Middle frontal gyrus (tissue), 1 donor: Measurements from ENCODE around the gene STAT2.
A peak's percentile ranks its signal among the peaks of the same experiment; 100 is the strongest.
"Not testable (repeated sequence)": the region's sequence is repeated elsewhere in the genome, so short reads cannot be mapped to it uniquely, and the experiment has no call there.

ENCODE experiments used
- DNase-seq: peaks from one replicate; pipeline ENCODE4 v3.0.0-alpha.2; 2015; ENCODE audit warnings: low spot score; ENCODE audit errors: extremely low spot score

STAT2 gene

GRCh38 chr12:56362130-56363059 is 2.5 kb upstream of the STAT2 start, which contains the start of gene APOF:
TSS of gene APOF (minus strand) at chr12:56362857. CDS start at chr12:56362745, 112 bp downstream.
- no peak for DNase-seq

DNA sequence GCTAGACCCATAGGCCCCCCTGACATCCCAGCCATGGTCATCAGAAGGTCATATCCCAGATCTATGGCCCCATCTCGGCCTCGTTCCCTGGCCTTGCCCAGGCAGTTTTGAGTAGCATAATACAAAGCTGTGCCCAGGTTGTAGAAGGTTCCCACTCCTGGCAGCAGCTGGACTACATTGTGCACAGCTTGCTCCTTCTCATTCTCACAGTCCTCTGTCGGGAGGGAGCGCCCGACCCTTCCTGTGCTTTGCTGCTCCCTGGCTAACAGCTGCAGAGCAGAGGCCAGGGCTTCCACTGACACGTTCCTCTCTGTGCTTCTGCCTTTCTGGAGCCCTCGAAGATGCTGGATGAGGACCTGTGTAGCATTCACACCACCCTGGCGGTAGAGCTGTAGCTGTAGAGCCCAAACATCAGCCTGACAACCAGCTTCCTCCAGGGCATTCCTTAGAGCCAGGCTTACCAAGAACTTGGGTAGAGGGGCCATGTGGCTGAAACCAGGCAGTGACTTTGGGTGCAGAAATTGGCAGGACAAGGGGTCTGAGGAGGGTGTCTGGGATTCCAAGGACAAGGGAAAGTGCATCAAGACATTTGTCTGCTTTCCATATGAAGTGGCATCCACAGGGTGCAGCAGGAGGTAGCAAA is 1.7 kb upstream of the STAT2 start:
- no peak for DNase-seq

- DNase-seq: no peak
Observed at GRCh38 chr12:56358836-56359532, 923 bp downstream of the STAT2 start.

GRCh38 chr12:56351325-56351724 is 8.6 kb downstream of the STAT2 start:
- DNase-seq: no peak

- DNase-seq: no peak
Observed at GRCh38 chr12:56350662-56351061, 9.2 kb downstream of the STAT2 start.

DNA sequence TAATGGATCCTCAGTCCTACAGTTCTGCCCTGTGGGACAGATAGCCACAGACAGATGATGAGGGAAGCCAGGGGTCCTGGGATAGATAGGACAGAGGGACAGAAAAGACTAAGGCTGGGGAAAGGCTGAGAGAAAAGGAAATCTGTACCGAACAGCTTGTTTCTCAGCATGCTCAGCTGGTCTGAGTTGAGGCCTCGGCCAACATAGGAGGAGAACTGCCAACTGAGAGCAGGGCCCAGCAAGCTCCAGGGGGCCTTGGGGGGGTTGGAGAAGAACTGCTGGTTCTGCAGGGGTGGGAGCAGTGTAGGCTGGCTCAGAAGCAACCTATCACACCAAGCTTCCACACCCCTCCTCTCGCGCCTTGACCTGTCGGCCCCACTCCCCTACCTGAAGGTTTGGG is 11.1 kb downstream of the STAT2 start:
- DNase-seq: no peak

GRCh38 chr12:56347255-56347654 is 12.7 kb downstream of the STAT2 start:
- not testable (repeated sequence) for DNase-seq

DNA sequence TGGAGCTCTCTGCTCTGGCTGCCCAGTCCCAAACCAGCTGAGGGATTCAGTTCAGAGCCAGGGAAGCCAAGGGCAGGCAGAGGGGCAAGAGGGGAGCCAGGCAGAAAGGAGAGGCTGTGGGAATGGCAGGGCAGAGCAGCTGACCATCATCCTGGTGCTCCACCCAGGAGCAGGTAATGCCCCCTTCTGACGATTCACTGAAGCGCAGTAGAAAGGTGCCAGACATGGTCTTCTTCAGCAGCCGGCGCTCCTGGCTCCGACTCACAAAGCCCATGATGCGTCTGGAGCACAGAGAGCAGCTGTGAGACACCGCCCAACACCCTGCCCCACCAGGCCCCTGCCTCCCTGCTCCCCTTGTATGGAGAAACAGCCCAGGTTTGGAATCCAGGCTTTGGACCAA is 13.2 kb downstream of the STAT2 start:
- no peak for DNase-seq

DNA sequence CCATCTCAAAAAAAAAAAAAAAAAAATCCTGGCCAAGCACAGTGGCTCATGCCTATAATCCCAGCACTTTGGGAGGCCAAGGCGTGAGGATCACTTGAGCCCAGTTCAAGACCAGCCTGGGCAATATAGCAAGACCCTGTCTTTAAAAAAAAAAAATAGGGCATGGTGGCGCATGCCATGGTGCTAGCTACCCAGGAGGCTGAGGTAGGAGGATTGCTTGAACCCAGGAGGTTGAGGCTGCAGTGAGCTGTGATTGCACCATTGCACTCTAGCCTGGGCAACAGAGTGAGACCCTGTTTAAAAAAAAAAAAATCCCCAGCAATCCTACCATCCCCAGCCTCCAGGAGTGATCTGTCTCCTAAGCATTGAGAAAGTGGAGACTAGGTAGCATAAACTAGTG is 17.6 kb downstream of the STAT2 start:
- not testable (repeated sequence) for DNase-seq

- DNase-seq: no peak
Observed at GRCh38 chr12:56341616-56342015, 18.3 kb downstream of the STAT2 start.

GRCh38 chr12:56339158-56339422 is 20.8 kb downstream of the STAT2 start:
- DNase-seq: no peak

DNA sequence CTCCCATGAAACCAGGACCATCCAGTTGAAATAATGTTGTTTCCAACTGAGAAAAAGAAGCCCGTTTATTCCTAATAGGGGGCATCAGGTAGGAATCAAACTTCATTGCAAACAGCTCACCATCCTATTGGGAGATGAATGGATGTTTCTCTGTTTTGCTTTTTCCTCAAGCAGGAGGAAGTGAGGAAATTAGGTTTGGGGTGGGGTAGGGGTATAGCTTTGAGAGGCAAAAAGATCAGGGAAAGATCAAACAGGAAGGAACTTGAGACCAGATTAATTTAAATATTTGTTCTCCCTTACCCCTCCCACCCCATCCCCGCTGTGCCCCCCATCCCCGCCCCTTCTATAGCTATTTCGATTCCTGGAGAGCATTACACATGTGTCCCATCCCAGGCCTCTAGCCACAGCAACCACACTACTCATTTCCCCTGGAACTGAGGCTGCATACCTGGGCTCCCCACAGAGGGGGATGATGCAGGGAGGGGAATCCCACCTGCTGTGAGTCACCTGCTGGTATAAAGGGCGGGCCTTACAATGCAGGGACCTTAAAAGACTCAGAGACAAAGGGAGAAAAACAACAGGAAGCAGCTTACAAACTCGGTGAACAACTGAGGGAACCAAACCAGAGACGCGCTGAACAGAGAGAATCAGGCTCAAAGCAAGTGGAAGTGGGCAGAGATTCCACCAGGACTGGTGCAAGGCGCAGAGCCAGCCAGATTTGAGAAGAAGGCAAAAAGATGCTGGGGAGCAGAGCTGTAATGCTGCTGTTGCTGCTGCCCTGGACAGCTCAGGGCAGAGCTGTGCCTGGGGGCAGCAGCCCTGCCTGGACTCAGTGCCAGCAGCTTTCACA is 21.4 kb downstream of the STAT2 start, which contains the start of gene IL23A:
Gene IL23A (plus strand): TSS at position 577 of the 850 bp plus-strand sequence. CDS start 161 bp downstream, at position 738.
- no peak for DNase-seq

GRCh38 chr12:56337753-56338251 is 22.1 kb downstream of the STAT2 start:
- DNase-seq: no peak

DNA sequence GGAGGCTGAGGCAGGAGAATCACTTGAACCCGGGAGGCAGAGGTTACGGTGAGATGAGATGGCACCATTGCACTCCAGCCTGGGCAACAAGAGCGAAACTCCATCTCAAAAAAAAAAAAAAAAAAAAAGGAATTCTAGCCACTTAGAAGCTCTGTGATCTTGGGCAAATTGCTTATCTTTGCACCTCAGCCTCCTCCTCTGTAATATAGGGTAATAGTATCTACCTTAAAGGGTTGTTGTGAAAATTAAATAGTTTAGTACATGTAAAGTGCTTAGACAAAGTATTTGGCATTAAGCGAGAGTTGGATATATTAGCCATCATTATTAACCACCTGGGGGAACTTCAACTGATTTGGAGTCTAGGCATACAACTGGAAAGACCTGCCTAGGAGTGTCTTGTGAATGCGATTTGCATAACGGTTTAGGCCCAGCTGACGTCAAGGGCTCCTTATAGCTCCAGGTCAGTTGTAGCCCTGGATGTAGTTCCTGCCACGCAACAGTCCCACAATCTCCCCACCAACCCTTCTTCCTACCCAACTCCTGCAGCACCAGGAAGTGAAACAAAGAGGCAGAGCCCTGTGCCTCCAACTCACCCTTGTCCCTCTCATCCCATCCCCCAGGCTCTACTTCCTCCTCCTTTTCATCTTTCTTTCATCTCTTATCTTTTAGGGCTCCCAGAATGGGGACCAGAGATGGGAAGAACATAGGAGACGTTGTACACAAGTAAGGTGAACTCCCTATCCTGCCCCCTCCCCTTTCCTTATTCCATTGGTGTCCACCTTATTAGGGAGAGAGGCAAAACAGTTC is 23.3 kb downstream of the STAT2 start:
- no peak for DNase-seq

GRCh38 chr12:56335527-56335926 is 24.4 kb downstream of the STAT2 start:
- not testable (repeated sequence) for DNase-seq

DNA sequence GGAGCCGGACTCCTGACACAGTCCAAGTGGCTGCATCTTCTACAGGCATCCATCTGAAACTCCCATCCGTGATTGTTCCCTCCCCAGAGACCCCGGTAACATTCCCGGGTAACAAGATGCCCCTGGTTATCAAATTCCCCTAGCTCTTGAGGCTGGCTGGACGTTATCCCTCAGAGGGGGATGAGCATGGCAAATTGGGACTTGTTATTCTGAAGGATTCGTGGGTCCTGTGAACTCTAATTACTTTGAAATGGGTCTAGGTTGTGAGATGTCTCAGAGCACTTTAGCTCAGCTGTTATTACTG is 25.5 kb downstream of the STAT2 start:
- DNase-seq: no peak

DNA sequence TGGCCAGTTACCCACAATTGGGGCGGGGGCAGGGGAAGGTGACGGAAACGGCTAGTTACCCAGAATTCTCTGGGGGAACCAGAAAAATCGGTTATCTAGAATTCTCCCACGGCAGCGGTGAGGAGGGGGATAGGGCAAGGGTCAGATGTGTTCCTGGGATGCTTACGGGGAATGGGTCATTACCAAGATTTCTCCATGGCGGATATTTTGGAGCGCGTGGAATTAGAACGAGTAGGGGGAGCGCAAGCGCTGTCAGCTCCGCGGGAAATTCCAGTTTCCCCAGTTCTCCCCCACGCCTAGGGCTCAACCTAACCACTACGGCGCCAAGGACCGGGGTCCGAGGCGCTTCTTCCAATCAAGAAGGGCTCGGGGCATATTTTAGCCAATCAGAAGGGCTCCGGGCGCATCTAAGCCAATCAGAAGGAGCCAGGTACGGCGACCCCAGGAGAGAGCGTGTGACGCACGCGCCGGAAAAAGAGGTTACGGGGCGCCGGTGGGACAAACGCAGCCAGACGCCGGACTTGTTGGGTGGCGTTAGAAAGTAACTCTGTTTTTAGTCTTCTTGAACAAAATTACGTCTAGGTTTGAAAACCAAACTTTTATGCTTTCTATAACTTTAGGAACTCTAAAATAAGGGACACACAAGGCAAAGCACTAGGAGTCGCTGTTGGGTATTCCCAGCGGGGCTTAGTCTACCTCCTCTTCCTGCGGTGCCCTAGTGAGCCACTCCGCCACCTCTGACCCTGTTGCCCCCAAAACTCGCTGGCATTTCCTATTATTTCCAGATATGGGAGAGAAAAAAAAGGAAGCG is 26.0 kb downstream of the STAT2 start, which contains the start of gene PAN2:
Gene PAN2 (minus strand): TSS at position 322 of the 811 bp plus-strand sequence. CDS start 906 bp downstream, outside the sequence.
- DNase-seq: peak; percentile 95

GRCh38 chr12:56333197-56333678 is 26.7 kb downstream of the STAT2 start:
- no peak for DNase-seq
